ENCODE data around the gene PGLYRP1. TPM values are rescaled to one million over a fixed set of nuclear protein-coding genes. Genes with fewer than 3 reads are reported as not detected.

The PGLYRP1 gene
- total and polyA plus RNA-seq, 2 of the 4 experiments (the other 2 are of a cell fraction), result not detected

- H3K79me1 ChIP-seq (ENCODE audit: low read depth in 1 of 2, low read length in 2 of 2), result no peaks in the 10 kb centered on the region
- H2BK120ac ChIP-seq (ENCODE audit: low read depth, low read length), result no peak overlapping the region
- intact Hi-C loops (cut with micrococcal nuclease) (no loop called here), in situ Hi-C loops (cut with MboI; ENCODE audit: low sequenced_read_pairs) (no loop called here), dilution Hi-C loops (cut with HindIII; ENCODE audit: low sequenced_read_pairs, unreplicated experiment) (no loop called here)
- no peak overlapping the region for H2BK15ac ChIP-seq (ENCODE audit: low read depth, low read length)
- no peak overlapping the region for H3K14ac ChIP-seq (replicated peaks; ENCODE audit: low read depth, low read length)
- no peak overlapping the region for H3K9ac ChIP-seq (ENCODE audit: low read depth, low read length)
- peak overlapping the region; percentile 58 for H3K4me3 ChIP-seq (ENCODE audit: insufficient read depth, low read depth, low read length)
- 9% methylated on average over 25 of the region's 63 CpGs; no CpG with 5 or more reads in 1 of the 2 experiments for WGBS, 2 experiments (ENCODE audit: extremely low coverage in 2 of 2, insufficient read length in 1 of 2)
- DNase-seq (no peak), ATAC-seq (ENCODE audit: low read depth) (no peak)
- no peak overlapping the region for H4K8ac ChIP-seq (ENCODE audit: low read depth in 2 of 2, low read length in 2 of 2)
- H3K4me2 ChIP-seq (ENCODE audit: low read depth, low read length), result peak overlapping the region; percentile 100
- H4K91ac ChIP-seq (ENCODE audit: insufficient read depth, low read depth, low read length), result no peak overlapping the region
- H2BK20ac ChIP-seq (ENCODE audit: low read depth, low read length), result no peak overlapping the region
- H4K5ac ChIP-seq (ENCODE audit: low read depth, low read length), result no peak overlapping the region
- H2AFZ ChIP-seq (replicated peaks; ENCODE audit: low read length, poor library complexity), result peak overlapping the region; percentile 87
- CTCF ChIA-PET, result interaction anchor here (0.6 to 1.9 kb wide), 2 partner anchors 61 to 80 kb away, joined by 3 to 6 read pairs; no protein-coding TSS in a partner anchor
- no peak overlapping the region for H2AK5ac ChIP-seq (ENCODE audit: low read depth, low read length)
- no peaks in the 10 kb centered on the region for H3K9me3 ChIP-seq (ENCODE audit: control insufficient read depth, insufficient read depth, low read length)
- no peak overlapping the region for H2AK9ac ChIP-seq (replicated peaks; ENCODE audit: low read depth, low read length, poor library complexity)
- H3K18ac ChIP-seq (ENCODE audit: low read depth, low read length), result no peak overlapping the region
- no peak overlapping the region for H3K56ac ChIP-seq (ENCODE audit: extremely low read depth, insufficient read depth, low read length)
- H3K36me3 ChIP-seq (ENCODE audit: control insufficient read depth, insufficient read depth, low read length), result no peaks in the 10 kb centered on the region
- H3K23ac ChIP-seq (ENCODE audit: low read depth, low read length), result peak overlapping the region; percentile 16; the same call in 1 of the 2 replicates
- H3K27me3 ChIP-seq (ENCODE audit: control insufficient read depth, insufficient read depth, low read length), result peaks cover 17% of the 10 kb centered on the region
- H3K4me1 ChIP-seq (ENCODE audit: control insufficient read depth, insufficient read depth, low read length), result peaks cover 7% of the 10 kb centered on the region; the same call in 1 of the 2 replicates
- H3K27ac ChIP-seq (ENCODE audit: insufficient read depth, low read length), result no peak overlapping the region
- POLR2A ChIA-PET (ENCODE audit: unreplicated experiment), result no interaction called here
- no peak overlapping the region for H3K4ac ChIP-seq (ENCODE audit: low read depth, low read length)
- peaks cover 21% of the 10 kb centered on the region for H4K20me1 ChIP-seq (ENCODE audit: insufficient read depth, low read length)
- no peak overlapping the region for H2BK5ac ChIP-seq (ENCODE audit: low read depth, low read length, poor library complexity, severe bottlenecking)
- TF ChIP-seq CTCF (conservative IDR thresholded peaks at IDR 0.05; ENCODE audit: low read depth, low read length) (no peak), FOS (IDR thresholded peaks at IDR 0.05; ENCODE audit: low read depth, low read length) (no peak), RFX5 (IDR thresholded peaks at IDR 0.05; ENCODE audit: low read depth, low read length) (no peak), USF2 (IDR thresholded peaks at IDR 0.05; ENCODE audit: low read depth, low read length) (no peak)
- BruUV-seq (replicated peaks), result no TSS peak
- peaks cover 3% of the 10 kb centered on the region; the same call in 1 of the 2 replicates for H3K9me1 ChIP-seq (ENCODE audit: insufficient read depth, low read length)
These were observed 7.0 kb downstream of the PGLYRP1 start for GRCh38 chr19:46015687-46016425.
